ENCODE measurements around the gene TBC1D10A. TPM values are rescaled to one million over a fixed set of nuclear protein-coding genes. Genes with fewer than 3 reads are reported as not detected.

The TBC1D10A gene
- total and polyA plus RNA-seq, 4 donors, result 16.7 to 45.5 (median 27.5) TPM

DNA sequence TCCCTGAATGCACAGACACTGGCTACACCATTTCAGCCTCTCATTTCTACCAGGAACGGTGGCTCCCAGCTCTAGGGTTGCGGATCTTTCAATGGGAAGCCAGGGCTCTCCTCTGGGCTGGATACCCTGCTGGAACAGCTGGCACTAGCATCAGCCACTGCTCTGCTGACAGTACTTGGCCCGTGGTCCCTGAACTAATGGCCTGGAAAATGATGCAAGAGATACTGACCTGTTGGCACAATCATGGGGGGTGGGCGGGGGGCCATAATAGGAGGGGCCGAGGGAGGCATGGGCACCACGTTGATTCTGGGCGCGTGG, 10.7 kb upstream of the TBC1D10A start:
- Histone ChIP-seq H3K4me3 (ENCODE audit: low read length in 2 of 2) (no peak overlapping the region), H3K27ac (ENCODE audit: low read depth in 1 of 2, low read length in 2 of 2) (no peak overlapping the region), H3K4me1 (ENCODE audit: control insufficient read depth in 1 of 2, insufficient read depth in 2 of 2, low read length in 2 of 2) (no peaks in the 10 kb centered on the region), H3K27me3 (ENCODE audit: control insufficient read depth in 1 of 2, insufficient read depth in 2 of 2, low read length in 1 of 2) (no peaks in the 10 kb centered on the region), H3K9me3 (ENCODE audit: control insufficient read depth, low read length) (no peaks in the 10 kb centered on the region), H3K36me3 (ENCODE audit: control insufficient read depth in 1 of 2, insufficient read depth in 2 of 2, low read length in 1 of 2) (peaks cover 4 to 40% of the 10 kb centered on the region in 2 donors)
- DNase-seq (no peak), ATAC-seq (ENCODE audit: low FRiP score) (no peak)
- intact Hi-C loops (cut with DNase I), result no loop called here
- 41 to 50% methylated on average over 8 of the region's 8 CpGs for WGBS, 2 donors

DNA sequence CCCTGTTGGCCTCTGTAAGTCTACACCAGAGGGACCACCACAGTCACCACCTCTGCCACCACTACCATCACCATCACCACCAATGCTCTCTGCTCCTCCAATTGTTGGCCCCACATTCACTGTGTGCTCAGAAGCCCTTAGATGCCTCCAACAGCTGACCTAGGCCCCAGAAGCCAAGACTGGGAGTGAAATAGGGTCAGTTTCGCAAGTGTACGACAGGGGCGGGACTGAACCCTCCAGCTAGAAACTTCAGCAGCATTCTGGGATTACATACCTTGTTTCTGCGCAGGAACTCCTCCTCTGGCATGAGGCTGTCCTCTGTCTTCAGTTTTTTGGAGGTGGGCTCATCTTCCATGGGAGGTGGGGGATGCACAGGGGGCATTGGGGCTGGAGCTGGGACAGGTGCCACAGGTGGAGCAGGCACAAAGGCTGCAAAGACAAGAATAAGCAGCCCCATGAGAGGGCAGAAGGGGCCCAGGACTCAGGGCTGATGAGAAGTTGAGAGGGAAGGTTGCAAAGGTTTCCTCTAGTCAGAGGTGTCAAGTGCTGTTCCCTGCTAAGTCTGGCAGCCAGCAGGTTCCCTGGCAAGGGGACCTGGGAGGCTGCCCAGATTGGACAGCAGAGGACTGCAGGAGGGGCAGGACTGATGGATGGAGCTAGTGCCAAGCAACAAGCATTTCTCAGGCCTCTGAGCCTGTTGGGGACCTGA, 10.2 kb upstream of the TBC1D10A start:
- no peak overlapping the region for H3K27ac ChIP-seq (ENCODE audit: low read depth in 1 of 2, low read length in 2 of 2)
- 93 to 94% methylated on average over 4 of the region's 4 CpGs for WGBS, 2 donors
- H3K27me3 ChIP-seq (ENCODE audit: control insufficient read depth in 1 of 2, insufficient read depth in 2 of 2, low read length in 1 of 2), result no peaks in the 10 kb centered on the region
- intact Hi-C loops (cut with DNase I), result no loop called here
- DNase-seq (no peak), ATAC-seq (ENCODE audit: low FRiP score) (no peak)
- H3K4me1 ChIP-seq (ENCODE audit: control insufficient read depth in 1 of 2, insufficient read depth in 2 of 2, low read length in 2 of 2), result no peaks in the 10 kb centered on the region
- no peak overlapping the region for H3K4me3 ChIP-seq (ENCODE audit: low read length in 2 of 2)
- H3K36me3 ChIP-seq (ENCODE audit: control insufficient read depth in 1 of 2, insufficient read depth in 2 of 2, low read length in 1 of 2), result peaks cover 4 to 35% of the 10 kb centered on the region in 2 donors
- no peaks in the 10 kb centered on the region for H3K9me3 ChIP-seq (ENCODE audit: control insufficient read depth, low read length)

DNA sequence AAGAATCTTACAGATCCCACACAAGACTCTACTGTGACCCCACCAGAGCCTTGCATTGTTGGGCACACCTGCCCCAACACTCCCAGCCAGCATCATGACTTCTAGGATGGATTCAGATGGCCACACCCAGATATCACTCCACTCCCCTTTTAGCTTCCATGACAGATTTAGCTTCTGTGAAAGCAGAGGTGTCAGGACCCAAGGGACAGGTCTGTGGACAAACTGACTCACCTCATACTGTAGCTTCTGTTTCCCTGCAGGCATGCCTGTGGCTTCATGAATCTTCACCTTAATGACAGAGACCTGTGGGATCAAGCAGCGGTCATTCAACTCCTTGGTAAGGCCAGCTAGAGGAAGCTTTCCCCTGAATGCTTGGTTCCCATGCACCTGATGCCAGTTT, 8.5 kb upstream of the TBC1D10A start:
- intact Hi-C loops (cut with DNase I), result no loop called here
- WGBS, 2 donors, result 97% methylated on average over 1 of the region's 1 CpG

DNA sequence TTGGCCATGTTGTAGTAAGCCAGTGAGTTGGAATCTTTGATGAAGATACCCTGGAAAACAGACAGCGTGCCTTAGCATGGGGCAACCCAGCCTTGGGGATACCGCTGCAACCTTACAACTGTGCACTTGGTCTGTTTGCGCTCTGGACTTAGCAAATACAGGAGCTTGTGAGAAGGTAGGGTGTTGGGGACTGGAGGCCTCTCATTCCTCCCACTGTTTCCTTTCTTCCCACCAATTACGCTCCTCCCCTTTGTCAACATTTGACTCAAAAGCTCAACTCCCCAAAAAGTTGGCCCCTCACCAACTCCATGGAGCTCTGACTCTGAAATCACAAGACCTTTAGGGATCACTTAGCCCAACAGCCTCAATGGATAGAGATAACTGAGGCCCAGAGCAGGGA, 7.9 kb upstream of the TBC1D10A start:
- no peaks in the 10 kb centered on the region for H3K27me3 ChIP-seq (ENCODE audit: control insufficient read depth in 1 of 2, insufficient read depth in 2 of 2, low read length in 1 of 2)
- no peaks in the 10 kb centered on the region for H3K4me1 ChIP-seq (ENCODE audit: control insufficient read depth in 1 of 2, insufficient read depth in 2 of 2, low read length in 2 of 2)
- H3K4me3 ChIP-seq (ENCODE audit: low read length in 2 of 2), result no peak overlapping the region
- 95 to 96% methylated on average over 4 of the region's 4 CpGs for WGBS, 2 donors
- no peaks in the 10 kb centered on the region for H3K9me3 ChIP-seq (ENCODE audit: control insufficient read depth, low read length)
- ATAC-seq (ENCODE audit: low FRiP score), result no peak
- intact Hi-C loops (cut with DNase I), result no loop called here
- DNase-seq, result no peak
- H3K27ac ChIP-seq (ENCODE audit: low read depth in 1 of 2, low read length in 2 of 2), result no peak overlapping the region
- peaks cover 4 to 28% of the 10 kb centered on the region in 2 donors for H3K36me3 ChIP-seq (ENCODE audit: control insufficient read depth in 1 of 2, insufficient read depth in 2 of 2, low read length in 1 of 2)

More for the DNA sequence above, 8.5 kb upstream of the TBC1D10A start:
- DNase-seq (no peak), ATAC-seq (ENCODE audit: low FRiP score) (no peak)
- Histone ChIP-seq H3K4me1 (ENCODE audit: control insufficient read depth in 1 of 2, insufficient read depth in 2 of 2, low read length in 2 of 2) (no peaks in the 10 kb centered on the region), H3K27me3 (ENCODE audit: control insufficient read depth in 1 of 2, insufficient read depth in 2 of 2, low read length in 1 of 2) (no peaks in the 10 kb centered on the region), H3K27ac (ENCODE audit: low read depth in 1 of 2, low read length in 2 of 2) (no peak overlapping the region), H3K9me3 (ENCODE audit: control insufficient read depth, low read length) (no peaks in the 10 kb centered on the region), H3K4me3 (ENCODE audit: low read length in 2 of 2) (no peak overlapping the region), H3K36me3 (ENCODE audit: control insufficient read depth in 1 of 2, insufficient read depth in 2 of 2, low read length in 1 of 2) (peaks cover 4 to 32% of the 10 kb centered on the region in 2 donors)

DNA sequence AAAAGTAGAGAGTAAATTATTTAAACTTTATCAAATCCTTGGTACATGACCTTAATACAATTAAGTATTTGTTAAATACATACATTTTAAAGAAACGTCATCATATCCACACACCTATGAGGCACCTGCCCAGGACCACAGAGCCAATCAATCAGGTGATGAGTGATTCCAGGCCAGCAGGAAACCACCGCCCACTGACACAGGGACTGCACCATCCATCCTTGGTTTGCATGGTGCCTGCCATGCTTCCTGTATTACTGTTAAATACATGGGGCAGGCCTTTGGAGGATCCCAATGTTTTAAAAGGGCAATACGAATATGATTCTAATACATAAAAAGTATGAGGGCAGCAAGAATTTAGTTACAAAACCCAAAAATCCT, 7.0 kb upstream of the TBC1D10A start:
- H3K36me3 ChIP-seq (ENCODE audit: control insufficient read depth in 1 of 2, insufficient read depth in 2 of 2, low read length in 1 of 2), result peaks cover 4 to 21% of the 10 kb centered on the region in 2 donors
- ATAC-seq (ENCODE audit: low FRiP score) (no peak), DNase-seq (no peak)
- intact Hi-C loops (cut with DNase I), result no loop called here
- no peaks in the 10 kb centered on the region for H3K27me3 ChIP-seq (ENCODE audit: control insufficient read depth in 1 of 2, insufficient read depth in 2 of 2, low read length in 1 of 2)
- H3K9me3 ChIP-seq (ENCODE audit: control insufficient read depth, low read length), result no peaks in the 10 kb centered on the region
- H3K4me1 ChIP-seq (ENCODE audit: control insufficient read depth in 1 of 2, insufficient read depth in 2 of 2, low read length in 2 of 2), result no peaks in the 10 kb centered on the region
- H3K4me3 ChIP-seq (ENCODE audit: low read length in 2 of 2), result no peak overlapping the region
- H3K27ac ChIP-seq (ENCODE audit: low read depth in 1 of 2, low read length in 2 of 2), result no peak overlapping the region
- 78 to 82% methylated on average over 3 of the region's 3 CpGs for WGBS, 2 donors

DNA sequence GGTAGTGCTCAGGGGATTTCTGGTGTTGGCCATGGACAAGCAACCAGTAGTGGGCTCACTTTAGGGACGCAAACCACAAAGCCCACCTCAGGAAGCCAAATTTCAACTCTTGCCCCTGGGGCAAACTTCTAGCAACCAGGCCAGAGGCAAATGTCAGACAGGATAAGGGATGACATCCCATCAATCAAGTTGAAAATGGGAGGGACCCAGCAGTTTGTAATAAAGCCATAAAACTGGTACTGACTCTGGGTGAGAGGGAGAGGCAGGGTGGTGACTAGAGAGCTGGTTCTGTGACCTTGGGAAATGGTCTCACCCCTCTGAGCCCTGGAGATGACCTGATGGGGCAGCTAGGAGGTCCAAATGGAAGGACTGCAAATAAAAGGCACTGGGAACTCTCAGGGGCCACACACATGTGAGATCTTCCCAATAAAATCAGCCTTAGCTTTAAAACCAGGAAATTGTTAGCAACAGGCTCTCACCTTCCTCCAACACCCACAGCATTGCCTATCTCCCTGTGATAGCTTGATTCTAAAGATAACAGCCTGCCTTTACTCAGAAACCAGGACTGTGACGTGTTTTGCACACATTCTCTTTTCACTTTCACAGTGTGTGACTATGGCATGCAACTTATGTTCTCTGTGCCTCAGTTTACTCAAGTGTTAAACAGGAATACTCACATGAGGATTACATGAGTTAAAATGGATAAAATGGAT, 6.4 kb upstream of the TBC1D10A start:
- no peak overlapping the region for H3K27ac ChIP-seq (ENCODE audit: low read depth in 1 of 2, low read length in 2 of 2)
- no peaks in the 10 kb centered on the region for H3K27me3 ChIP-seq (ENCODE audit: control insufficient read depth in 1 of 2, insufficient read depth in 2 of 2, low read length in 1 of 2)
- no peaks in the 10 kb centered on the region for H3K4me1 ChIP-seq (ENCODE audit: control insufficient read depth in 1 of 2, insufficient read depth in 2 of 2, low read length in 2 of 2)
- 82 to 88% methylated on average over 2 of the region's 2 CpGs for WGBS, 2 donors
- ATAC-seq (ENCODE audit: low FRiP score), result no peak
- no peaks in the 10 kb centered on the region for H3K9me3 ChIP-seq (ENCODE audit: control insufficient read depth, low read length)
- DNase-seq, result no peak
- no peak overlapping the region for H3K4me3 ChIP-seq (ENCODE audit: low read length in 2 of 2)
- intact Hi-C loops (cut with DNase I), result no loop called here
- H3K36me3 ChIP-seq (ENCODE audit: control insufficient read depth in 1 of 2, insufficient read depth in 2 of 2, low read length in 1 of 2), result peaks cover 4 to 19% of the 10 kb centered on the region in 2 donors

DNA sequence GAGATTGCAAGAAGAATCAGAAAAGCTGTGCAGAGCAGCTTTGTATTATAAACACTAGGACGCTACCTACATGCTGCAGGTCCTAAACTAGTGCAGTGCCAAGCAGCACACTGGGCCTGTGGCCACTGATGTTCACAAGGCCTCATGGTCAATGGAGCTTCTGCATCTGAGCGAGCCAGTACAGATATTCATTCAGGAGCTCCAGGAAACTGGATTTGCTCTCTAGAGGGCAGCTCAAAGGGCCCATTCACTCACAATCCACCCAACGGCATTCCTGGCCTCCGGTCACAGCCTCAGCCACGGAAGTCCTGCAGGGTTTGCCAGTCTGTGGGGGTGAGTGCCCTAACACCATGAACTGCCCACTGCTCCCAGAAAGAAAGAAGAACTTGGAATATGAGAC, 5.8 kb upstream of the TBC1D10A start:
- Histone ChIP-seq H3K4me3 (ENCODE audit: low read length in 2 of 2) (no peak overlapping the region), H3K9me3 (ENCODE audit: control insufficient read depth, low read length) (no peaks in the 10 kb centered on the region), H3K27ac (ENCODE audit: low read depth in 1 of 2, low read length in 2 of 2) (no peak overlapping the region), H3K27me3 (ENCODE audit: control insufficient read depth in 1 of 2, insufficient read depth in 2 of 2, low read length in 1 of 2) (no peaks in the 10 kb centered on the region), H3K4me1 (ENCODE audit: control insufficient read depth in 1 of 2, insufficient read depth in 2 of 2, low read length in 2 of 2) (no peaks in the 10 kb centered on the region), H3K36me3 (ENCODE audit: control insufficient read depth in 1 of 2, insufficient read depth in 2 of 2, low read length in 1 of 2) (peaks cover 4 to 16% of the 10 kb centered on the region in 2 donors)
- ATAC-seq (ENCODE audit: low FRiP score) (no peak), DNase-seq (no peak)
- intact Hi-C loops (cut with DNase I), result no loop called here
- WGBS, 2 donors, result 67 to 76% methylated on average over 5 of the region's 5 CpGs

DNA sequence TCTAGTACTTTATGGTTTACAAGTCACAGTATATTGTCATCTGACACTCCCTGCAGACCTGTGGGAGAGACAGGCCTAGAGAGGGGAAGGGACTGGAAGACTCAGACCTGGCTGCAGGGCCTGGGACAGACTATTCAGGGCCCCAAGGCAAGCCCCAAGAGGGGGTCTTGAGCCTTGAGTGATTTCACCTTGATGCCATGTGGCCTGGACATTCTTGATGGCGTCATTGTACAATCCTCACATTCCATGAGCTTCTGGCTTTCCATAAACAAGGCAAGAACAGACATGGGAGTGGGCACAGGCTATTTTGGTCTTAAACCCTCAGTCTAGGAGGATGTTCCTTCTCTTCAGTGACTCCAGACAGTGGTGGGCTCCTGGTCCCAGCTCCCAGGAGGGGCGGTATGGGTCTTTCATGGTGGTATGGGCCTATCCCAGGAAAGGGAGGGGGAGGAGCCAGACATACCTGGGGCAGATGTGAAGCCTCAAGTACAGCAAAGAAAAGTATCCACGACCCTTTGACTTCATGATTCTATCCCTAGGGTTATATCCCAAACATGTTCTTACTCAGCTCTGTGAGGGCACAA, 1.8 kb upstream of the TBC1D10A start:
- ATAC-seq (ENCODE audit: low FRiP score) (no peak), DNase-seq (no peak)
- Histone ChIP-seq H3K4me1 (ENCODE audit: control insufficient read depth in 1 of 2, insufficient read depth in 2 of 2, low read length in 2 of 2) (no peaks in the 10 kb centered on the region), H3K9me3 (ENCODE audit: control insufficient read depth, low read length) (no peaks in the 10 kb centered on the region), H3K36me3 (ENCODE audit: control insufficient read depth in 1 of 2, insufficient read depth in 2 of 2, low read length in 1 of 2) (no peaks in the 10 kb centered on the region), H3K27ac (ENCODE audit: low read depth in 1 of 2, low read length in 2 of 2) (no peak overlapping the region), H3K4me3 (ENCODE audit: low read length in 2 of 2) (no peak overlapping the region), H3K27me3 (ENCODE audit: control insufficient read depth in 1 of 2, insufficient read depth in 2 of 2, low read length in 1 of 2) (no peaks in the 10 kb centered on the region)
- intact Hi-C loops (cut with DNase I), result loop anchor here in 1 of 2 donors (5.0 kb wide), 1 partner anchor 41 kb away; the partner anchor contains the start of gene CASTOR1
- 62 to 68% methylated on average over 3 of the region's 3 CpGs for WGBS, 2 donors

Measured in aorta (tissue), 5 donors.